ENCODE results near the gene FAM168A. TPM values are rescaled to one million over a fixed set of nuclear protein-coding genes. Genes with fewer than 3 reads are reported as not detected.

The FAM168A gene
- total and polyA plus RNA-seq, 2 of the 8 experiments (the other 6 are each of a cell fraction or from before 2014, with no cell fraction given) = 17.1 to 21.6 TPM

GRCh38 chr11:73425108-73425507 is 172.8 kb downstream of the FAM168A start (continued):
- TF ChIP-seq RAD21 (IDR thresholded peaks at IDR 0.05 in 1 of 2, conservative IDR thresholded peaks at IDR 0.05 in 1 of 2; ENCODE audit: low read depth in 2 of 2, low read length in 2 of 2) = no peak
- TF ChIP-seq POLR2A (IDR thresholded peaks at IDR 0.05; ENCODE audit: control extremely low read depth in 1 of 2, low read depth in 2 of 2, low read length in 2 of 2) = no peak
- no peak for TF ChIP-seq KDM5A (IDR thresholded peaks at IDR 0.05; ENCODE audit: low read length)
- TF ChIP-seq BACH1 (IDR thresholded peaks at IDR 0.05; ENCODE audit: low read length) = no peak
- TF ChIP-seq KDM4A (IDR thresholded peaks at IDR 0.05; ENCODE audit: low read depth, low read length, severe bottlenecking) = no peak
- no peak for TF ChIP-seq HDAC2 (IDR thresholded peaks at IDR 0.05; ENCODE audit: borderline replicate concordance in 1 of 2, low read depth in 2 of 2, low read length in 2 of 2)

Measured in H1 (cell line).